H9 (cell line): ENCODE data around the gene RHBDL2. TPM values are rescaled to one million over a fixed set of nuclear protein-coding genes. Genes with fewer than 3 reads are reported as not detected.
A peak's percentile ranks its signal among the peaks of the same experiment; 100 is the strongest.

Experiments
- DNase-seq: peaks from one replicate; pipeline ENCODE4 v3.0.0-alpha.2; 2017
- H2AFZ ChIP-seq: one replicate; pipeline ENCODE4 v1.6.1; 2013; ENCODE audit warnings: mild to moderate bottlenecking, low read length, control low read depth, moderate library complexity
- H2AK5ac ChIP-seq: 2 replicates; pipeline ENCODE4 v1.6.1; 2013; ENCODE audit warnings: low read length, control low read depth, mixed read lengths; ENCODE audit not compliant: insufficient read length
- H2BK120ac ChIP-seq: one replicate; pipeline ENCODE4 v1.6.1; 2013; ENCODE audit warnings: low read depth, mild to moderate bottlenecking, low read length, control low read depth, inconsistent platforms; ENCODE audit not compliant: poor library complexity, severe bottlenecking
- H2BK12ac ChIP-seq: 2 replicates; pipeline ENCODE4 v1.6.1; 2013; ENCODE audit warnings: low read length, control low read depth, mixed read lengths, low read depth; ENCODE audit not compliant: insufficient read length
- H2BK15ac ChIP-seq: 2 replicates; pipeline ENCODE4 v1.6.1; 2013; ENCODE audit warnings: low read depth, low read length, control low read depth
- H2BK20ac ChIP-seq: one replicate; pipeline ENCODE4 v1.6.1; 2013; ENCODE audit warnings: low read depth, mild to moderate bottlenecking, low read length, control low read depth, inconsistent platforms; ENCODE audit not compliant: poor library complexity, severe bottlenecking
- H2BK5ac ChIP-seq: 2 replicates; pipeline ENCODE4 v1.6.1; 2013; ENCODE audit warnings: low read length, control low read depth, mixed read lengths; ENCODE audit not compliant: insufficient read length
- H3K14ac ChIP-seq: 2 replicates; pipeline ENCODE4 v1.6.1; 2013; ENCODE audit warnings: low read length, control low read depth; ENCODE audit not compliant: insufficient read depth
- H3K18ac ChIP-seq: 2 replicates; pipeline ENCODE4 v1.6.1; 2013; ENCODE audit warnings: low read depth, mild to moderate bottlenecking, mixed read lengths, low read length, control low read depth; ENCODE audit not compliant: insufficient read length
- H3K23ac ChIP-seq: 2 replicates; pipeline ENCODE4 v1.6.1; 2013; ENCODE audit warnings: low read length, control low read depth, mixed read lengths, low read depth; ENCODE audit not compliant: insufficient read length
- H3K23me2 ChIP-seq: 2 replicates; pipeline ENCODE4 v1.6.1; 2013; ENCODE audit warnings: low read depth, mild to moderate bottlenecking, mixed read lengths, low read length, control low read depth; ENCODE audit not compliant: insufficient read length, poor library complexity, severe bottlenecking
- H3K27ac ChIP-seq: 2 replicates; pipeline ENCODE4 v1.5.1; 2013; ENCODE audit warnings: low read length, control low read depth, mixed read lengths, low read depth; ENCODE audit not compliant: insufficient read length
- H3K27me3 ChIP-seq: 2 replicates; pipeline ENCODE4 v1.6.1; 2013; ENCODE audit warnings: low read length, control low read depth, inconsistent platforms; ENCODE audit not compliant: insufficient read depth
- H3K4ac ChIP-seq: 2 replicates; pipeline ENCODE4 v1.6.1; 2013; ENCODE audit warnings: low read depth, mild to moderate bottlenecking, control low read depth, inconsistent platforms, low read length, moderate library complexity
- H3K4me1 ChIP-seq: 2 replicates; pipeline ENCODE4 v1.6.1; 2013; ENCODE audit warnings: low read length, control low read depth, inconsistent platforms; ENCODE audit not compliant: insufficient read depth
- H3K4me2 ChIP-seq: 2 replicates; pipeline ENCODE4 v1.6.1; 2013; ENCODE audit warnings: low read length, control low read depth, mixed read lengths; ENCODE audit not compliant: insufficient read length, insufficient read depth
- H3K56ac ChIP-seq: 2 replicates; pipeline ENCODE4 v1.6.1; 2013; ENCODE audit warnings: low read depth, mild to moderate bottlenecking, mixed read lengths, low read length, control low read depth; ENCODE audit not compliant: insufficient read length
- H3K79me1 ChIP-seq: 2 replicates; pipeline ENCODE4 v1.6.1; 2013; ENCODE audit warnings: low read depth, mild to moderate bottlenecking, moderate library complexity, low read length, control low read depth, inconsistent platforms; ENCODE audit not compliant: insufficient read depth, poor library complexity, severe bottlenecking
- H3K79me2 ChIP-seq: 2 replicates; pipeline ENCODE4 v1.6.1; 2013; ENCODE audit warnings: low read length, control low read depth, inconsistent platforms; ENCODE audit not compliant: insufficient read depth
- H3K9ac ChIP-seq: 2 replicates; pipeline ENCODE4 v1.6.1; 2013; ENCODE audit warnings: low read length, control low read depth, mixed read lengths; ENCODE audit not compliant: insufficient read length; ENCODE audit errors: extremely low read depth
- H3K9me3 ChIP-seq: one replicate; pipeline ENCODE4 v1.6.1; 2013; ENCODE audit warnings: low read depth, low read length, inconsistent platforms; ENCODE audit not compliant: control insufficient read depth
- H3T11ph ChIP-seq: one replicate; pipeline ENCODE4 v1.6.1; 2013; ENCODE audit warnings: mild to moderate bottlenecking, low read length, control low read depth, inconsistent platforms
- H4K20me1 ChIP-seq: one replicate; pipeline ENCODE4 v1.6.1; 2013; ENCODE audit not compliant: control insufficient read depth, insufficient read length, insufficient read depth
- H4K5ac ChIP-seq: 2 replicates; pipeline ENCODE4 v1.6.1; 2013; ENCODE audit warnings: low read depth, mild to moderate bottlenecking, mixed read lengths, low read length, control low read depth; ENCODE audit not compliant: insufficient read length
- H4K8ac ChIP-seq: replicated peaks from 2 replicates; pipeline ENCODE4 v1.6.1; 2013; ENCODE audit warnings: low read length, control low read depth, mixed read lengths, low read depth; ENCODE audit not compliant: insufficient read length
- H4K91ac ChIP-seq: 2 replicates; pipeline ENCODE4 v1.6.1; 2013; ENCODE audit warnings: low read depth, mild to moderate bottlenecking, moderate library complexity, mixed read lengths, low read length, control low read depth; ENCODE audit not compliant: insufficient read length
- H3K27ac Mint-ChIP-seq, 3 experiments: 2 replicates in 2 of 3; 3 replicates in 1 of 3; pipeline ENCODE4 v1.8.0; 2020 to 2021; ENCODE audit warnings: mixed read lengths in 3 of 3, mild to moderate bottlenecking in 1 of 3, moderate library complexity in 1 of 3
- H3K27me3 Mint-ChIP-seq: 2 replicates; pipeline ENCODE4 v1.8.0; 2021; ENCODE audit warnings: low read depth, mild to moderate bottlenecking, moderate library complexity, mixed read lengths
- H3K36me3 Mint-ChIP-seq, 3 experiments: 2 replicates in 2 of 3; 3 replicates in 1 of 3; pipeline ENCODE4 v1.8.0; 2020 to 2021; ENCODE audit warnings: low read depth in 3 of 3, mixed read lengths in 3 of 3; ENCODE audit not compliant: insufficient read depth in 1 of 3
- H3K4me1 Mint-ChIP-seq, 2 experiments: 2 replicates each; pipeline ENCODE4 v1.8.0; 2020; ENCODE audit warnings: mixed read lengths in 2 of 2
- H3K4me3 Mint-ChIP-seq, 2 experiments: 2 replicates in 1 of 2; 3 replicates in 1 of 2; pipeline ENCODE4 v1.8.0; 2020 to 2021; ENCODE audit warnings: mild to moderate bottlenecking in 2 of 2, mixed read lengths in 2 of 2, moderate library complexity in 1 of 2
- H3K9me3 Mint-ChIP-seq, 2 experiments: 2 replicates in 1 of 2; 3 replicates in 1 of 2; pipeline ENCODE4 v1.8.0; 2020; ENCODE audit warnings: mild to moderate bottlenecking in 2 of 2, mixed read lengths in 2 of 2, moderate library complexity in 1 of 2
- WGBS: extraction: QIAGEN DNeasy Blood & Tissue Kit; methylation state at CpG from one replicate; pipeline ENCODE4 v1.1.7; 2013; ENCODE audit warnings: missing lambda C conversion rate, low lambda C conversion rate, mixed read lengths; ENCODE audit not compliant: insufficient read length; ENCODE audit errors: extremely low coverage; 5-methylcytosine and 5-hydroxymethylcytosine counted together
- total RNA-seq: library from RNA; stranded (reverse); gene quantifications from 2 replicates; pipeline ENCODE4 v1.2.1, GENCODE V29; 2021
- TF ChIP-seq, protein P1 (sequence below): fragments of 200-600 bp; sonication (generic); conservative IDR thresholded peaks from 3 replicates; pipeline ENCODE4 v1.8.0; 2021; ENCODE audit warnings: antibody characterized with exemption, mild to moderate bottlenecking

The RHBDL2 gene
- total RNA-seq, 1 experiment from 2014 or later = not detected

- Histone ChIP-seq H3K4ac (no peak overlapping the region), H3K14ac (no peak overlapping the region), H2BK20ac (no peak overlapping the region), H3K79me1 (no peaks in the 10 kb centered on the region), H3K9ac (no peak overlapping the region), H3K27ac (no peak overlapping the region), H3K9me3 (no peaks in the 10 kb centered on the region), H4K8ac (no peak overlapping the region), H3K18ac (no peak overlapping the region), H4K20me1 (no peaks in the 10 kb centered on the region), H2AK5ac (no peak overlapping the region), H2BK15ac (no peak overlapping the region), H2BK5ac (no peak overlapping the region), H2BK120ac (no peak overlapping the region), H2AFZ (no peak overlapping the region), H3K23ac (no peak overlapping the region), H2BK12ac (no peak overlapping the region), H3K4me1 (no peaks in the 10 kb centered on the region), H3K79me2 (no peaks in the 10 kb centered on the region), H3K23me2 (no peaks in the 10 kb centered on the region), H3K27me3 (no peaks in the 10 kb centered on the region), H3K56ac (no peak overlapping the region), H3T11ph (no peak overlapping the region), H4K91ac (no peak overlapping the region), H3K4me2 (no peak overlapping the region), H4K5ac (no peak overlapping the region)
- peaks cover 5 to 6% of the 10 kb centered on the region in 2 experiments for H3K4me1 Mint-ChIP-seq
- no peak overlapping the region for H3K4me3 Mint-ChIP-seq
- no peaks in the 10 kb centered on the region for H3K9me3 Mint-ChIP-seq
- WGBS = no CpG with 5 or more reads among the region's 1 CpG
- TF ChIP-seq, protein P1, sequence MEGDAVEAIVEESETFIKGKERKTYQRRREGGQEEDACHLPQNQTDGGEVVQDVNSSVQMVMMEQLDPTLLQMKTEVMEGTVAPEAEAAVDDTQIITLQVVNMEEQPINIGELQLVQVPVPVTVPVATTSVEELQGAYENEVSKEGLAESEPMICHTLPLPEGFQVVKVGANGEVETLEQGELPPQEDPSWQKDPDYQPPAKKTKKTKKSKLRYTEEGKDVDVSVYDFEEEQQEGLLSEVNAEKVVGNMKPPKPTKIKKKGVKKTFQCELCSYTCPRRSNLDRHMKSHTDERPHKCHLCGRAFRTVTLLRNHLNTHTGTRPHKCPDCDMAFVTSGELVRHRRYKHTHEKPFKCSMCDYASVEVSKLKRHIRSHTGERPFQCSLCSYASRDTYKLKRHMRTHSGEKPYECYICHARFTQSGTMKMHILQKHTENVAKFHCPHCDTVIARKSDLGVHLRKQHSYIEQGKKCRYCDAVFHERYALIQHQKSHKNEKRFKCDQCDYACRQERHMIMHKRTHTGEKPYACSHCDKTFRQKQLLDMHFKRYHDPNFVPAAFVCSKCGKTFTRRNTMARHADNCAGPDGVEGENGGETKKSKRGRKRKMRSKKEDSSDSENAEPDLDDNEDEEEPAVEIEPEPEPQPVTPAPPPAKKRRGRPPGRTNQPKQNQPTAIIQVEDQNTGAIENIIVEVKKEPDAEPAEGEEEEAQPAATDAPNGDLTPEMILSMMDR = peak; percentile 64
- H3K27ac Mint-ChIP-seq = no peak overlapping the region; a peak in 1 of 7 replicates
- no peaks in the 10 kb centered on the region; the same call in 1 of the 2 replicates for H3K27me3 Mint-ChIP-seq
- H3K36me3 Mint-ChIP-seq = no peaks in the 10 kb centered on the region
- peak; percentile 53 for DNase-seq
Observed at GRCh38 chr1:38891753-38892152, 49.9 kb downstream of the RHBDL2 start.
